HG03521 (cell line): ENCODE data around the gene NXF1.

Experiments
- ATAC-seq: cut with Tn5 transposase; IDR thresholded peaks from one replicate; pipeline ENCODE4 v1.9.1; 2021; ENCODE audit warnings: mild to moderate bottlenecking, moderate library complexity; ENCODE audit not compliant: unreplicated experiment

Gene NXF1

DNA sequence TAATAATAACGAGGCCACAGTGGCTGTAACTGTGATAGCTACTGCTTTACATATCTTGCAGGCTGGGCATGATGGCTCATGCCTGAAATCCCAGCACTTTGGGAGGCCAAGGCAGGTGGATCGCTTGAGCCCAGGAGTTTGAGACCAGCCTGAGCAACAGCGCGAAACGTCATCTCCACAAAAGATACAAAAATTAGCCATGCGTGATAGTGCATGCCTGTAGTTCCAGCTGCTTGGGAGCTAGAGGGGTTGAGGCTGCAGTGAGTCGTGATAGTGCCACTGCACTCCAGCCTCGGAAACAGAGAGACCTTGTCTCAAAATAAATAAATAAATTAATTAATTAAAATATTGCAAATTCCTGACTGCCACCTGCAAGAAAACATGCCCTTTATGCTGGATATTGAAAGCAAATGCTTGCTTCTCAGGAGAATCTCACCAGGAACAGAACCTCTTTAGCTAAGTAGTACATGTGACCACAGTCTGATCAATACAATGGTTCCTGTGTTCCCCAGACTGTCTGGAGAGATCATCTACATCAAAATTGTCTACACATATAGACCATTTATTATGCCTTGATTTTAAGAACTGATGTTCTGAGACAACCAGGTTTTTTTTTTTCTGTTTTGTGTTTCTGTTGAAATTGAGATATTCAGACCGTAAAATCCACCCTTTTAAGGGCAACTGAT, 57.6 kb downstream of the NXF1 start:
- no peak for ATAC-seq
